ENCODE results near the gene BANF1. TPM values are rescaled to one million over a fixed set of nuclear protein-coding genes. Genes with fewer than 3 reads are reported as not detected.

BANF1 gene
- total RNA-seq, 1 experiment from 2014 or later, result 116 TPM

- no peak for DNase-seq (ENCODE audit: low read depth in 1 of 2, low spot score in 2 of 2)
- no peak overlapping the region for H3K27ac ChIP-seq
- peaks cover 10% of the 10 kb centered on the region for H3K9me3 ChIP-seq (replicated peaks)
These were observed 42.5 kb downstream of the BANF1 start for GRCh38 chr11:66044757-66045156.

GRCh38 chr11:66045177-66045639 lies 42.9 kb downstream of the BANF1 start:
- Histone ChIP-seq H3K9me3 (replicated peaks) (peaks cover 10% of the 10 kb centered on the region), H3K36me3 (no peaks in the 10 kb centered on the region), H3K4me3 (no peak overlapping the region), H3K4me1 (replicated peaks) (peaks cover 8% of the 10 kb centered on the region), H3K27me3 (replicated peaks) (no peaks in the 10 kb centered on the region), H3K27ac (no peak overlapping the region)
- DNase-seq (ENCODE audit: low read depth in 1 of 2, low spot score in 2 of 2), result peak; percentile 75 to 92

More at GRCh38 chr11:66044757-66045156, 42.5 kb downstream of the BANF1 start:
- Histone ChIP-seq H3K4me3 (no peak overlapping the region), H3K36me3 (no peaks in the 10 kb centered on the region), H3K4me1 (replicated peaks) (peaks cover 8% of the 10 kb centered on the region), H3K27me3 (replicated peaks) (no peaks in the 10 kb centered on the region)

GRCh38 chr11:66046901-66047300 lies 44.6 kb downstream of the BANF1 start:
- H3K4me1 ChIP-seq (replicated peaks), result peaks cover 16% of the 10 kb centered on the region
- no peak overlapping the region for H3K27ac ChIP-seq
- no peak overlapping the region for H3K4me3 ChIP-seq
- H3K36me3 ChIP-seq, result no peaks in the 10 kb centered on the region
- no peak for DNase-seq (ENCODE audit: low read depth in 1 of 2, low spot score in 2 of 2)
- H3K9me3 ChIP-seq (replicated peaks), result peaks cover 10% of the 10 kb centered on the region
- no peaks in the 10 kb centered on the region for H3K27me3 ChIP-seq (replicated peaks)

- Histone ChIP-seq H3K9me3 (replicated peaks) (peaks cover 10% of the 10 kb centered on the region), H3K4me1 (replicated peaks) (peaks cover 16% of the 10 kb centered on the region), H3K4me3 (no peak overlapping the region), H3K27me3 (replicated peaks) (no peaks in the 10 kb centered on the region), H3K36me3 (peaks cover 5% of the 10 kb centered on the region), H3K27ac (no peak overlapping the region)
- no peak for DNase-seq (ENCODE audit: low read depth in 1 of 2, low spot score in 2 of 2)
These were observed 45.5 kb downstream of the BANF1 start for GRCh38 chr11:66047541-66048365.

- H3K4me1 ChIP-seq (replicated peaks), result peaks cover 22% of the 10 kb centered on the region
- no peak within 1 kb of the TSS for H3K27ac ChIP-seq
- H3K4me3 ChIP-seq, result no peak within 1 kb of the TSS
- peaks cover 14% of the 10 kb centered on the region for H3K36me3 ChIP-seq
- DNase-seq (ENCODE audit: low read depth in 1 of 2, low spot score in 2 of 2), result no peak
- peaks cover 3% of the 10 kb centered on the region for H3K9me3 ChIP-seq (replicated peaks)
- no peaks in the 10 kb centered on the region for H3K27me3 ChIP-seq (replicated peaks)
These were observed 46.4 kb downstream of the BANF1 start, which contains the start of gene GAL3ST3 for GRCh38 chr11:66048547-66049323. Gene GAL3ST3 (minus strand): TSS chr11:66049161. CDS start chr11:66045415, 3,746 bp downstream.

- H3K27ac ChIP-seq, result no peak overlapping the region
- peaks cover 34% of the 10 kb centered on the region for H3K36me3 ChIP-seq
- no peaks in the 10 kb centered on the region for H3K9me3 ChIP-seq (replicated peaks)
- H3K4me1 ChIP-seq (replicated peaks), result peaks cover 14% of the 10 kb centered on the region
- no peak for DNase-seq (ENCODE audit: low read depth in 1 of 2, low spot score in 2 of 2)
- H3K4me3 ChIP-seq, result no peak overlapping the region
- H3K27me3 ChIP-seq (replicated peaks), result no peaks in the 10 kb centered on the region
These were observed 48.4 kb downstream of the BANF1 start for GRCh38 chr11:66050581-66051231.

GRCh38 chr11:66051371-66051765 lies 49.1 kb downstream of the BANF1 start:
- Histone ChIP-seq H3K4me1 (replicated peaks) (peaks cover 14% of the 10 kb centered on the region), H3K27ac (peak overlapping the region; percentile 20), H3K27me3 (replicated peaks) (no peaks in the 10 kb centered on the region), H3K4me3 (peak overlapping the region; percentile 71), H3K9me3 (replicated peaks) (no peaks in the 10 kb centered on the region), H3K36me3 (peaks cover 40% of the 10 kb centered on the region)
- no peak for DNase-seq (ENCODE audit: low read depth in 1 of 2, low spot score in 2 of 2)

- peak within 1 kb of the TSS; percentile 48 for H3K27ac ChIP-seq
- peak; percentile 99 to 100 for DNase-seq (ENCODE audit: low read depth in 1 of 2, low spot score in 2 of 2)
- H3K9me3 ChIP-seq (replicated peaks), result no peaks in the 10 kb centered on the region
- H3K36me3 ChIP-seq, result peaks cover 47% of the 10 kb centered on the region
- peak within 1 kb of the TSS; percentile 71 for H3K4me3 ChIP-seq
- H3K4me1 ChIP-seq (replicated peaks), result peaks cover 14% of the 10 kb centered on the region
- H3K27me3 ChIP-seq (replicated peaks), result no peaks in the 10 kb centered on the region
These were observed 49.7 kb downstream of the BANF1 start, which contains the start of gene SF3B2 for GRCh38 chr11:66051766-66052663. Gene SF3B2 (plus strand): TSS chr11:66052364. CDS start chr11:66052385, 21 bp downstream.

- Histone ChIP-seq H3K36me3 (peaks cover 53% of the 10 kb centered on the region), H3K4me1 (replicated peaks) (peaks cover 14% of the 10 kb centered on the region), H3K27ac (peak overlapping the region; percentile 48), H3K27me3 (replicated peaks) (no peaks in the 10 kb centered on the region), H3K4me3 (peak overlapping the region; percentile 71), H3K9me3 (replicated peaks) (no peaks in the 10 kb centered on the region)
- DNase-seq (ENCODE audit: low read depth in 1 of 2, low spot score in 2 of 2), result no peak
These were observed 50.3 kb downstream of the BANF1 start for GRCh38 chr11:66052664-66052982.

Other genes starting within 250 kb of the BANF1 start
- 30.4 and 33.4 TPM in 2 replicates for gene AP5B1, start 221.5 kb upstream of the BANF1 start, total RNA-seq (2014; rRNA removed; shearing (Covaris generic))
- not detected in 2 replicates for gene OVOL1, start 215.4 kb upstream of the BANF1 start, total RNA-seq (2014; rRNA removed; shearing (Covaris generic))
- gene SNX32, start 168.5 kb upstream of the BANF1 start, total RNA-seq (2014; rRNA removed; shearing (Covaris generic)), result 0.16 TPM in 1 of 2 replicates, not detected in the other
- gene CFL1, start 144.3 kb upstream of the BANF1 start, total RNA-seq (2014; rRNA removed; shearing (Covaris generic)), result 4,273 and 4,722 TPM in 2 replicates
- 121 and 130 TPM in 2 replicates for gene MUS81, start 142.1 kb upstream of the BANF1 start, total RNA-seq (2014; rRNA removed; shearing (Covaris generic))
- 120 and 194 TPM in 2 replicates for gene EFEMP2, start 129.7 kb upstream of the BANF1 start, total RNA-seq (2014; rRNA removed; shearing (Covaris generic))
- 1.9 TPM in 1 of 2 replicates, not detected in the other for gene CTSW, start 122.7 kb upstream of the BANF1 start, total RNA-seq (2014; rRNA removed; shearing (Covaris generic))
- gene FIBP, start 114.0 kb upstream of the BANF1 start, total RNA-seq (2014; rRNA removed; shearing (Covaris generic)), result 295 and 309 TPM in 2 replicates
- 94.0 and 160 TPM in 2 replicates for gene CCDC85B, start 111.8 kb upstream of the BANF1 start, total RNA-seq (2014; rRNA removed; shearing (Covaris generic))
- 72.1 and 97.5 TPM in 2 replicates for gene FOSL1, start 102.1 kb upstream of the BANF1 start, total RNA-seq (2014; rRNA removed; shearing (Covaris generic))
- 25.0 and 44.8 TPM in 2 replicates for gene C11orf68, start 83.4 kb upstream of the BANF1 start, total RNA-seq (2014; rRNA removed; shearing (Covaris generic))
- 463 and 527 TPM in 2 replicates for gene DRAP1, start 83.1 kb upstream of the BANF1 start, total RNA-seq (2014; rRNA removed; shearing (Covaris generic))
- not detected in 2 replicates for gene TSGA10IP, start 57.0 kb upstream of the BANF1 start, total RNA-seq (2014; rRNA removed; shearing (Covaris generic))
- 172 and 186 TPM in 2 replicates for gene SART1, start 40.8 kb upstream of the BANF1 start, total RNA-seq (2014; rRNA removed; shearing (Covaris generic))
- gene EIF1AD, start 346 bp upstream of the BANF1 start, total RNA-seq (2014; rRNA removed; shearing (Covaris generic)), result 84.3 and 93.2 TPM in 2 replicates
- gene CST6, start 9.5 kb downstream of the BANF1 start, total RNA-seq (2014; rRNA removed; shearing (Covaris generic)), result not detected in 2 replicates
- 0.50 and 1.4 TPM in 2 replicates for gene CATSPER1, start 24.0 kb downstream of the BANF1 start, total RNA-seq (2014; rRNA removed; shearing (Covaris generic))
- gene GAL3ST3, start 46.7 kb downstream of the BANF1 start, total RNA-seq (2014; rRNA removed; shearing (Covaris generic)), result not detected in 2 replicates
- gene SF3B2, start 49.9 kb downstream of the BANF1 start, total RNA-seq (2014; rRNA removed; shearing (Covaris generic)), result 334 and 353 TPM in 2 replicates
- gene PACS1, start 67.8 kb downstream of the BANF1 start, total RNA-seq (2014; rRNA removed; shearing (Covaris generic)), result 28.5 and 37.1 TPM in 2 replicates